Stimulated activated naive CD8-positive, alpha-beta T cell treated with anti-CD3 and anti-CD28 coated beads, Interleukin-15, Interleukin-2, amounts not matched to agents 100 U/mL and 50 U/mL, for 24 hours (primary cell): Measurements from ENCODE around the gene IFNL3.
"Not testable (repeated sequence)": the region's sequence is repeated elsewhere in the genome, so short reads cannot be mapped to it uniquely, and the experiment has no call there.

Experiments used
- ATAC-seq: fragments of 150-1000 bp; cut with Tn5 transposase; one replicate; pipeline ENCODE4 v1.10.0; 2021
- DNase-seq: peaks from one replicate; pipeline ENCODE4 v3.0.0; 2021

IFNL3 gene

DNA sequence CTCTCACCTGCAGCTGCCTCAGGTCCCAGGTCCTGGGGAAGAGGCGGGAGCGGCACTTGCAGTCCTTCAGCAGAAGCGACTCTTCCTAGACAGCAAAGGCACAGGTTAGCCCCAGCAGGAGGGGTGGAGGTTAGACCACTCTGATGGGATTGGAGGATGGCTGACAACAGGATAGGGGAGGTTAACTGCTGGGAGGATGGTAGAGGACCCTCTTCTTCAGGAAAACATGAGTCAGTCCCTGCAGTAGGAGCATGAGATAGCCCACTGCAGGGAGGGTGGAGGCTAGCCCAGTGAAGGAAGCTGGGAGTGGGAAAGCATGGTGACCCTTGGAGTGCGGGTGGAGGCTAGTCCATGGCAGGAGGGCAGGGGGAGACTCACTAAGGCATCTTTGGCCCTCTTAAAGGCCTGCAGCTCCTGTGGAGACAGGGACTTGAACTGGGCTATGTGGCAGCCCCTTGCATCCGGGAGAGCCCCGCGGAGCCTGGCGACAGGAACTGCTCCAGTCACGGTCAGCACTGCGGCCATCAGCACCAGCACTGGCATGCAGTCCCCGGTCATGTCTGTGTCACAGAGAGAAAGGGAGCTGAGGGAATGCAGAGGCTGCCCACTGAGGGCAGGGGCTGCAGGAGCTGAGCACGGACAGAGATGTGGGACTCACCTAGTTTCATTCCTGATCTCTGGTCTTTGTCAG, at the start of gene IFNL3:
TSS of gene IFNL3 (minus strand) at position 597 of the 691 bp plus-strand sequence. CDS start at position 558, 39 bp downstream.
- ATAC-seq, DNase-seq: not testable (repeated sequence)

DNA sequence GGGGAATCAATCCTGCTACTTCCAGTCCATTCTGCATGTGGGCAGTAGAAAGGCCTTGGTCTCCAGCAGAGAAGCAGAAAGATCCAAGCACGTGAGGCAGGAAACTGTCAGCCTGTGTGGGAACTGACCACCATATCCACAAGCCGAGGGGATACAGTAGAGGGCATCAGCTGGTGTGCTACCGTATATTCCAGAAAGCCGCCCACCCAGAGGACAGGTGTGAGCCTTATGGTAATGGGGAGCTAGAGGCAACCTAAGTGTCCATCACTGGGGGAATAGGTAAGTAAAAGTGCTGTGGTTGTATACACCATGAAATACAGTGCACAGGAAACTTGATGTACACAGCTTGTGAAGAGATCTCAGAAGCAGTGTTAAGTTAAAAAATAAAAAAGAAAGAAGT, 48.6 kb upstream of the IFNL3 start:
- DNase-seq, result no peak

DNA sequence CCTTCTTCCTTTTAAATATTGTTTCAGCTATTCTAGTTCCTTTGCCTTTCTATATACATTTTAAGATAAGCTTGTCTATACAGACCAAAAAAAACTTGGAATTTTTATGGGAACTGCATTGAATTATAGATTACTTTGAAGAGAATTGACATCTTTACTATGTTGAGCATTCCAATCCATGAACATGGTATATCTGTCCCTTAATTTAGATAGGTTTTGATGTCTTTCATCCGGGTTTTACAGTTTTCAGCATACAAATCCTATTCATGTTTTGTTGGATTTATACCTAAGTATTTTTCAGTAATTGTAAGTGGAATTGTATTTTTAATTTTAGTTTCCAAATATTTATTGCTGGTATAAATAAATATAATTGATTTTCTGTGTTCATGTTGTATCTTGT, 39.2 kb upstream of the IFNL3 start:
- DNase-seq (no peak), ATAC-seq (no peak)

More for the DNA sequence above, 48.6 kb upstream of the IFNL3 start:
- no peak for ATAC-seq

DNA sequence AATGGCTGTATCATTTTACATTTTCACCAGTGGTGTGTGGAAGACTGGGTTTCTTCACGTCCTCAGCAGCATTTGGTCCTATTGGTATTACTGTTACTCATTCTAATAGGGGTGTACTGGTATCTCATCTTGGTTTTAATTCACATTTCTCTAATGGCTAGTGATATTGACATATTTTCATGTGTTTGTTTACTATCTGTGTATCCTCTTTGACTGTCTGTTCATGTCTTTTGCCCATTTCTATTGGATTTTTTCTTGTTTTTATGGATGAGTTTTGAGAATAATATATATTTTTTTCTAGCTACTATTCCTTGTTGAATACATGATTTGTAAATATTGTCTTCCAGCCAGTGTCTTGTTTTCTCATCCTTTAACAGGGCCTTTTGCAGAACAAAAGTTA, 37.2 kb upstream of the IFNL3 start:
- no peak for DNase-seq
- ATAC-seq, result no peak

DNA sequence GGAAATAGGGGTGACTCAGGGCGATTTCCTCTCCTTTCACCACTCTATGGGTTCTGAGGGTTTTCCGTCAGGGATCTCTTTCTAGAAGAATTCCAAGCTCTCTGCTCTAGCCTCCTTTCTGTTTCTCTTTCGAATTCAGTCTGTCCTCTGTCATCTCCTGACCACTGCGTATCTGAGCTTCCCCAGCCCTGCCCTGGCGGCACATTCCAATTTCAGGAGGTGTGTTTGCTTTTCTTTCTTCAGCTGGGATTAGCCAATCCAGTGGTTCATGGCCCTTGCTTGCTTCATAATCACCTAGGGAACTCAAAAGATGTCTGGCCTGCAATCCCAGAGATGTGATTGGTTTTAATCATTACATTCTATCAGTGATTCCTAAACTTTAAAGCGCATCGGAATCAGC, 32.8 kb upstream of the IFNL3 start:
- DNase-seq (no peak), ATAC-seq (no peak)

DNA sequence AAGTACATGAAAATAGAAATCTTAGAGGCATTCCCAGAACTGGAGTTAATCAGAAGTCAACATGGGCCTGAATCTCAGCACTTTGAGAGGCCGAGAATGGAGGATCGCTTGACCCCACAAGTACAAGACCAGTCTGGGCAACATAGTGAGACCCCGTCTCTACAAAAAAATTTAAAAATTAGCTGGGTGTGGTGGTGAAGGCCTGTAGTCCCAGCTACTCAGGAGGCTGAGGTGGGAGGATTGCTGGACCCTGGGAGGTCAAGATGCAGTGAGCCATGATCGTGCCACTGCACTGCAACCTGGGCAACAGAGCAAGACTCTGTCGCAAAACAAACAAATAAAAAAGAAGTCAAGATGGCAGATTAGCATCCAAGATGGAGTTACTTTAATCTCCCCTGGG, 31.9 kb upstream of the IFNL3 start:
- DNase-seq (no peak), ATAC-seq (no peak)

DNA sequence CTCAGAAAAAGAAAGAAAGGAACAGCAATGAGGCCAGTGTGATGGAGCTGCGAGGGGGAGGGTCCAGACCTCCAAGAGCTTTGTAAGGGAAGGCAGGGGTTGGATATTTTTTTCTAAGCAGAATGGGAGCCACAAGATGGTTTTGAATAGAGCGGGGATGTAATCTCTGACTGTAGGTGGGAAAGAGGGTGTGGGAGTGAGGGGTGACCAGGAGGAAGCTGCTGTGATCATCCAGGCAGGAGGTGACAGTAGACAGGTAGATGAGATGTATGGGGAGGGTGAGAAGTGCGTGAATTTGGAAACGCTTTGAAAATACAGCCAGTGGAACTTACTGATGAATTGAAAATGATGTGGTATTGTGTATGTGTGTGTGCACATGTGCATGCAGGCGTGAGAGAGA, 30.8 kb upstream of the IFNL3 start:
- DNase-seq (no peak), ATAC-seq (no peak)

DNA sequence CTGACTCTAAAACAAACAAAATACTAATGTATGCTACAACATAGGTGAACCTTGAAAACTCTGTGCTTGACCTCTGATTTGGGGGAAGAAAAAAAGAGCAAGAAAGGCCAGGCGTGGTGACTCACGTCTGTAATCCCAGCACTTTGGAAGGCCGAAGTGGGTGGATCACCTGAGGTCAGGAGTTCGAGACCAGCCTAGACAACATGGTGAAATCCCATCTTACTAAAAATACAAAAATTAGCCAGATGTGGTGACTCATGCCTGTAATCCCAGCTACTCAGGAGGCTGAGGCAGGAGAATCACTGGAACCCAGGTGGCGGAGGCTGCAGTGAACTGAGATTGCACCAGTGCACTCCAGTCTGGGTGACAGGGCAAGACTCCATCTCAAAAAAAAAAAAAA, 29.1 kb upstream of the IFNL3 start:
- ATAC-seq, DNase-seq: not testable (repeated sequence)

DNA sequence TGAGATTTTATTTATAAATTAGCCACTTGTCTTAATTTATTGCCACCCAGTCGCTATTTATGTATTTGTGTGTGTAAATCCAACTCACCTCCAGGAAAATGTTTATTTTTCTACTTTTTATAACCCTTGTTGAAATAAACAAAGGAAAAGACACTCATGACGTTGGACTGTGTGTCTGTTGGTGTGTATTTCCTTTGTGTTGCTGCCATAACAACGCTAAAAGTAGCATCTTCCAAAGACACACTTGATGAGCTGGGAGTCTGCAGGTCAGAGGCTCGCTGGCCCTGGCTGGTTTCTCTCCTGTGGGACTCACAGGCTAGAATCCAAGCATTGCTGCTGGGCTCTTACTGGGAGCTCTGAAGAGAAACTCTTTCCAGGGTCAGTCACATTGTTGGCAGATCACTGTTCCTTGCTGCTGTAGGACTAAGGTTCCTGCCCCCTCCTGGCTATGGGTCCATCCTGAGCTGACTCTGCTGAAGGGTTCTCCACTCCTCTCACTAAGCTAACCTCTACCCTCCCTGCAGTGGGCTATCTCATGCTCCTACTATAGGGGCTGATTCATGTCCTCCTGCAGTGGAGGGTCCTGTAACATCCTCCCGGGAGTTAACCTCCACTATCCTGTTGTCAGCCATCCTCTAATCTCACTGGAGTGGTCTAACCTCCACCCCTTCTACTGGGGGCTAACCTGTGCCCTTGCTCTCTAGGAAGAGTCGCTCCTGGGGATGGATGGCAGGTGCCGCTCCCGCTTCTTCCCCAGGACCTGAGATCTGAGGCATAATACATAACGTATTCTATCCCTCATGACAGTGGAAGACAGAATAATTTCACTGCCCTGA, 25.4 kb upstream of the IFNL3 start:
- ATAC-seq (no peak), DNase-seq (no peak)

DNA sequence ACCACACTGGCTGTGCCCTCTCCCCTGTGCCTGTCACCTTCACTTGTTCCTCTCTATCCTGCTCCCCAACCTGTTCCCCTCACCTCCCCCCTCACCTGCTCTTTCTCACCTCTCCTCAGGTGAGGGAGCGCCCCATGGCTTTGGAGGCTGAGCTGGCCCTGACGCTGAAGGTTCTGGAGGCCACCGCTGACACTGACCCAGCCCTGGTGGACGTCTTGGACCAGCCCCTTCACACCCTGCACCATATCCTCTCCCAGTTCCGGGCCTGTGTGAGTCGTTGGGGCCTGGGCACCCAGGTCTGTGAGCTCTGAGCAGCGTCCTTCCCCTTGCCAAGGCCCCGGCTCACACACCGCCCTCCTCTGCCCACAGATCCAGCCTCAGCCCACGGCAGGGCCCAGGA, 24.6 kb upstream of the IFNL3 start:
- not testable (repeated sequence) for DNase-seq, ATAC-seq

DNA sequence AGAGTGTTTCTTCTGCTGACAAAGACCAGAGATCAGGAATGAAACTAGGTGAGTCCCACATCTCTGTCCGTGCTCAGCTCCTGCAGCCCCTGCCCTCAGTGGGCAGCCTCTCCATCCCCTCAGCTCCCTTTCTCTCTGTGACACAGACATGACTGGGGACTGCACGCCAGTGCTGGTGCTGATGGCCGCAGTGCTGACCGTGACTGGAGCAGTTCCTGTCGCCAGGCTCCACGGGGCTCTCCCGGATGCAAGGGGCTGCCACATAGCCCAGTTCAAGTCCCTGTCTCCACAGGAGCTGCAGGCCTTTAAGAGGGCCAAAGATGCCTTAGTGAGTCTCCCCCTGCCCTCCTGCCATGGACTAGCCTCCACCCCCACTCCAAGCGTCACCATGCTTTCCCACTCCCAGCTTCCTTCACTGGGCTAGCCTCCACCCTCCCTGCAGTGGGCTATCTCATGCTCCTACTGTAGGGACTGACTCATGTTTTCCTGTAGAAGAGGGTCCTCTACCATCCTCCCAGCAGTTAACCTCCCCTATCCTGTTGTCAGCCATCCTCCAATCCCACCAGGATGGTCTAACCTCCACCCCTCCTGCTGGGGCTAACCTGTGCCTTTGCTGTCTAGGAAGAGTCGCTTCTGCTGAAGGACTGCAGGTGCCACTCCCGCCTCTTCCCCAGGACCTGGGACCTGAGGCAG, 23.9 kb upstream of the IFNL3 start:
- ATAC-seq, DNase-seq: not testable (repeated sequence)

DNA sequence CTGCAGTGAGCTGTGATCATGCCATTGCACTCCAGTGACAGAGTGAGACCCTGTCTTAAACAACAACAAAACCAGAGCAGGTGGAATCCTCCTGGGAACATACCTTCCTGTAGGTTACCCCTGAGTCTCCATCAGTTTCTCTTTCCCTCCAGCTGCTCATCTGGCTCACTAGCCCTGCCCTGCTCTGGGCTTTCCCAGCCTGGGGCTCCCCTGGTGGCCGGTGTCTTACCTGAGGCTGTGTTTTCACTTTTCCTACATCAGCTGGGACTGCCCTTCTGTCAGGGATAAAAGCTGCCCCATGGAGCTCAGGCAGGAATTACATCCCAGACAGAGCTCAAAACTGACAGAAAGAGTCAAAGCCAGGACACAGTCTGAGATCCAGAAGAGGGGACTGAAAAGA, 23.3 kb upstream of the IFNL3 start, which contains the start of gene IFNL2:
TSS of gene IFNL2 (plus strand) at position 312 of the 400 bp plus-strand sequence. CDS start 173 bp downstream, outside the sequence.
- DNase-seq, result not testable (repeated sequence)
- ATAC-seq, result peak; percentile 55

DNA sequence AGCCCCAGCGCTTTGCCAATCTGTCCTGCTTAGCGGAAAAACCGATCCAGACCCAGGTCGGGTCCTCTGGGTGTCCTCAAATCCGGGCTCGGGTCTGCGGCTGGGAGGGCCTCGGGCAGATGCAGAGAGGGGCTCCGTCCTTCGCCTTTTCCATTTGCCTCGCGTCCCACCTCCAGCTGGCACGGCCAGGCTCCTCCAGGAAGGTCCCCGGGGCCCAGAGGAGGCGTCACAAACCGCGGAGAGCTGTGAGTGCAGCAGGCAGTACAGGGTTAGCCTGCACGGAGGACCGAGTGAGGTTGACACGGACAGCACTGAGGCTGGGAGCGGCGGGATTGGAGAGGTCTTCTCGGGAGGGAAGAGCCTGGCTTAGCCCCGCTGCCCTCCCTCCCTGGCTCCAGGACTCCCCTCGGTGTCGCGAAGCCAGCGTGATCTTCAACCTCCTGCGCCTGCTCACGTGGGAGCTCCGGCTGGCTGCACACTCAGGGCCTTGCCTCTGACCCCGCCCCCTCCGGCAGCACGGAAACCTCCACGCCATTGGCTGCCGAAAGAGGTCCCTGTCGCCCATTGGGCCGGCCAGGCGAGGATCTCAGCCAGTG, 20.6 kb upstream of the IFNL3 start:
- peak; percentile 19 for DNase-seq
- no peak for ATAC-seq

DNA sequence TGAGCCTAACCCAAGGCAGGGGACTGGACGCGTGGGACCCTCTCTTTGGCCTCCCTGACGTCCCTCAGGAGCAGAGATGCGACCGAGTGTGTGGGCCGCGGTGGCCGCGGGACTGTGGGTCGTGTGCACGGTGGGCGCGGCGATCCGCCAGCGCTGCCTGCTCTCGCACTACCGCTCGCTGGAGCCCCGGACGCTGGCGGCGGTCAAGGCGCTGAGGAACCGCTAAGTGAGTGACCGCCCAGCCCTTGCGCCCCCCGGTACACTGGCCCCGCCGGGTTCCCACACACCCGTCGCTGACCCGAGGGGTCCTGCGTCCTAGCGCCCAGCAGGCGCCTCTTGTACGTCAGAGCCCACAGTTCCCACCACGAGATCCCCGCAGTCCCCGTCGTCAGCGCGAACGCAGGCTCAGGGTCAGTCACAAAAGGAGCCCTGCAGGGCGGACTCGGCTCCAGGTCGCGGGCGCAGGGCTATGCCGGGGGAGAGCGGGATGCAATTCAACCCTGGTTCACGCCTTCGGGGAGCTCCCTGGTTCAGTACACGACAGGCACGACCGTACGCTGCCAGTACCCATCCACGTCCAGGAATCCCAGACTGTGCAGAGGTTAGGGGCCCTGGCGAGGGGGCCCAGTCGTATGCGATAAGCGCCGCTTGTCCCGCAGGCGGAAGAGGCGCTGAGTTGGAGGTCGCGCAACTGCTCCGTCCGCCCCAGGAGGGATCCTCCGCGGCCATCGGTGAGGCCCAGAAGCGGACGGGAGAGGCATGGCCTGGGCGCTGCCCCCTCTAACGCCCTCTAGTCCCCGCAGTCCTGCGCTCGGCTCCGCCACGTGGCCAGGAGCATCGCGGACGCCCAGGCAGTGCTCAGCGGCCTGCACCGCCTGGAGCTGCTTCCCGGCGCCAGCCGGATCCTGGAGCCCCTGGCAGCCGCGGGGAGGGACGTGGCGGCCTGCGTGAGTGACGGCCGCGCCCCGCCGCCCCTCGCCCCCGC, 19.8 kb upstream of the IFNL3 start:
- no peak for ATAC-seq
- no peak for DNase-seq

DNA sequence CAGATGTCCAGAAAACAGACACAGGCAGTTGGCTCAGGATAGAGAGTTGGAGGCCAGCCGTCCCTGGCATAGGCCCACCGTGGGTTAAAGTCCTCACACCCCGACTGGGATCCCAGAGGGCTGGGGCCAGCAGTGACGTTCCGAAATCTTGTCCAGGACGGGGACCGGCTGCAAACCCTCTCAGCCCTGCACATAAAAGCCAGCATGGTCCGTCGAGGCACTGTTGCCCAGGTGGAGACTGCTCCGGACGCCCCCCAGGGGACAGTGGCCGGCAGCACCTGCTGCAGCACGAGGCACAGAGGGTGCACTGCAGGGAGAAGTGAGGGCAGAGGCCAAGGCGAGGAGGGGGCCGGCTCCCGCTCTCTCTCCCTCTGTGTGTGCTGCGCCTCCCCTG, 19.1 kb upstream of the IFNL3 start:
- no peak for ATAC-seq
- no peak for DNase-seq

DNA sequence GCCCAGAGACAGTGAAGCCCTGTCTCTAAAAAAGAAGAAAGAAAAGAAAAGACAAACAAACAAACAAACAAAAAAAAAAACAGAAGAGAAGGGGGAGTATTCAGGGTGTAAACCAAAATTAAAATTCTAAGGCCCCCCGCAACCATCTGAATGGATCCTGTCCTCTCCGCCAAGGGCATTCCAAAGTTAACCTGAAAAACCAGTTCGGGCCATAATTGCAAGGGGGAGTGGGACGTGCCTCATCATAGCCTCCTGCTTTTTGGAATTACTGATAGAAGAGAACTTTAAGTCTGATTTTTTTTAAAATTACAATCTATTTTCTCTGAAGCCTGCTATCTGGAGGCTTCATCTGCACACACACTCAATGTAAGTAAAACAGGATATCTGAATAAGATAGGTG, 17.7 kb upstream of the IFNL3 start:
- DNase-seq (no peak), ATAC-seq (no peak)

DNA sequence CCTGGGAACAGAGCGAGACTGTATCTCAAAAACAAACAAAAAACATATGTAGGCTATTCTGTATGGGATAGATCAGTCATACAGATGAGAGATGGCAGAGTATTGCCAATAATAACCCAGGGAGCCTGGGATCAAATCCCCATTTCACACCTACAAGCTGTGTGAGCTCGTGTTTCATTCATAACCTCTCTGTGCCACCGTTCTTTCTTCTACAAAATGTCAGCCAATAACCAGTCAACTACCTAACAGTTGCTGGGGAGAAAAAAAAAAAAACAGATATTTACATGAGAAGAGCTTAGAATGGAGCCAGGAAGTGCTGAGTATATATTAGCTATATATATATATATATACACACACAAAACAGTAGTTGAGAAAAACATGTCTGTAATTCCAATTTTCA, 16.9 kb upstream of the IFNL3 start:
- no peak for DNase-seq
- no peak for ATAC-seq

DNA sequence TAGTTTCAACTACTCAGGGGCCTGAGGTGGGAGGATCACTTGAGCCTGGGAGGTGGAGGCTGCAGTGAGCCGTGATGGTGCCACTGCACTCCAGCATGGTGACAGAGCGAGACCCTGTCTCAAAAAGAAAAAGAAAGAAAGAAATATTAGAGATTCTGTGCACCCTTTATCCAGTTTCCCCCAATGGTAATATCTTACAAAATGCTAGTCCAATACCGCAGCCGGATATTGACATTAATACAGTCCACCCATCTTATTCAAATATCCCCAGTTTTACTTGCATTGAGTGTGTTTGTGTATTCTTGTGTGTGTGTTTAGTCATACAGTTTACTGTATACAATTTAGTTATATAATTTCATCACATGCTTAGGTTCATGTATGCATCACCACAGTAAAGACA, 12.4 kb upstream of the IFNL3 start:
- ATAC-seq (no peak), DNase-seq (no peak)

DNA sequence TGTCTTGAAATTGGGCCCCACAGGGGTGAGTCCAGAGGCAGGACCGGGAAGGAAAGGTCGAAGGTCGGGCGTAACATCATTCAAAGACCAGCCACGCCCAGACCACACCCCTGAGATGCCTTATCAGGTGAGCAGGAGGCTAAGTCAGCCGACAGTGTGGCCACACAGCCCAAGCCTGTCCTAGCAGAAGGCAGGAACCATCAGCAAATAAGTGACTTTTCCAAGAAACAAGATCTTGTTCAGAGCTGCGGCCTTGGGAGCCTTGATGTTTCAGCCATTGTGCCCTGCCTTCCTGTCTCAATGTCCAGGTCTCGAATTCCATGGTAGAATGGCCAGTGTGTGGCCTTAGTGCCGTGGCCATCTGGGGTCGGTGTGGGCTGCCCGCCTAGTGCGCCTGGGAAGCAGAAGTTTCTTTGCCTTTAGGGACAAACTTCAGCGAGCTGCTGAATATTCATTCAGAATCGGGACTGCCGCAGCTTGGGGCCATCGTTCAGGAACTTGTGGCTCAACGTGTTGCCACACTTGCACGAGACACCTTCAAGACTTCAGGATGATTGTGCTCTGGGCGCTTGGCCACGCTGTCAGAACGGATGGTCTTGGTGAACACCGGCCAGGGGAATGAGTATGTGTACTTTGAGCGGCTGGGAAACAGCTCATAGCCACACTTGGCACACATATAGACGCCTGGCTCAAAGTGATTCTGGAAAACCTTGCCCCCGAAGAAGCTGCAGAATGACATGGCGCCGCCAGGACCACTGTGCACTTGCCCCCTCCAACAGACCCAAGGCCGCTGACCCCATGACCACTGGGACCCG, 9.9 kb upstream of the IFNL3 start:
- ATAC-seq (no peak), DNase-seq (no peak)
